Measurements from ENCODE around the gene ISCA2. TPM values are rescaled to one million over a fixed set of nuclear protein-coding genes. Genes with fewer than 3 reads are reported as not detected.
A peak's percentile ranks its signal among the peaks of the same experiment; 100 is the strongest.
"Not testable (repeated sequence)": the region's sequence is repeated elsewhere in the genome, so short reads cannot be mapped to it uniquely, and the experiment has no call there.

Gene ISCA2, protein sequence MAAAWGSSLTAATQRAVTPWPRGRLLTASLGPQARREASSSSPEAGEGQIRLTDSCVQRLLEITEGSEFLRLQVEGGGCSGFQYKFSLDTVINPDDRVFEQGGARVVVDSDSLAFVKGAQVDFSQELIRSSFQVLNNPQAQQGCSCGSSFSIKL
- 19.8 TPM for total RNA-seq

DNA sequence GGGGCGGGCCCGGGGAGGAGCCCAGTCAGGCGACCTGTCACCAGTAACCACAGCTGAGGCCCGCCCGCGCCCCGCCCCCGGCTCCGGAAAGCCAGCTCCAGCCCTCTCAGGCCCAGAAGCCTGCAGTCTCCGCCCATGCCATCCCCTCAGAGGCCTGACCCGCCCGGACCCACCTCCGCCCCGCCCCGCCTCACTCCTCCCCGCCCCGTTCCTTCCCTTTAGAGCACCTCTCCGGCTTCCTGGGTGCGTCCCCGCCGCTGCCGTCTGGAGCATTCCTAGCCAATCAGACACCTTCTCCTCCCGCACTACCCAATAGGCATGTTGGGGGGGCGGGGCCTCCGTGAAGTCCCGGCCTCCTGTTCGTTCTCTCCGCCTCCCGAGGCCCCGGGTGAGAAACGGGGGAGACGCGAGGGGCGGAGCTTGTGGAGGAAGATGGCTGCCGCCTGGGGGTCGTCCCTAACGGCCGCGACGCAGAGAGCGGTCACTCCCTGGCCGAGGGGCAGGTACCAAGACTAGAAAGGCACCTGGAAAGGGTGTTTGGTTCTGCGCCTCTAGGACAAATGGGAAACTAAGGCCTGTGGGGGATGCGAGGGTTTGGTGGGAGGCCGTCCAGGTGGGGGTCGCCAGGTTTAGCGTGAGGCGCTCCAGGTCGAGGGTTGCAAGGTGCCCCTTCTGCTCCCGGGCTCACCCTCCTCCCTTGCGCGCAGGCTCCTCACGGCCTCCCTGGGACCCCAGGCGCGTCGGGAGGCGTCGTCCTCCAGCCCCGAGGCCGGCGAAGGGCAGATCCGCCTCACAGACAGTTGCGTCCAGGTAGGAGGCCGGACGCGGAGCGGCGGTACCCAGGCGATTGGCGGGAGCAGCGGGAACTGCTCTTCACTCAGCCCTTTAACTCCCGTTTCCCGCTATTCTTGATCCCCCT is at the start of gene ISCA2:
Gene ISCA2 (plus strand): TSS at position 423 of the 919 bp plus-strand sequence. CDS start 10 bp downstream, at position 433.
- H3K4me1 ChIP-seq (ENCODE audit: control insufficient read depth in 3 of 3, insufficient read depth in 3 of 3, low read length in 3 of 3) = peaks cover 12 to 28% (median 19%) of the 10 kb centered on the region in 3 donors
- H3K4me3 ChIP-seq (ENCODE audit: low read length in 3 of 3) = peak within 1 kb of the TSS; percentile 95 to 99 (median 98)
- peak within 1 kb of the TSS; percentile 98 for H3K27ac ChIP-seq (ENCODE audit: low read depth, low read length)
- peaks cover 2 to 4% (median 3%) of the 10 kb centered on the region in 3 donors for H3K36me3 ChIP-seq (ENCODE audit: control insufficient read depth in 3 of 3, insufficient read depth in 3 of 3, low read length in 3 of 3)
- peak within 1 kb of the TSS; percentile 98 for H3K9ac ChIP-seq (ENCODE audit: low read depth in 1 of 3, low read length in 3 of 3)
- H3K9me3 ChIP-seq (ENCODE audit: control insufficient read depth in 3 of 3, low read length in 3 of 3) = no peaks in the 10 kb centered on the region
- H3K27me3 ChIP-seq (ENCODE audit: control insufficient read depth in 3 of 3, insufficient read depth in 3 of 3, low read length in 3 of 3) = no peaks in the 10 kb centered on the region

DNA sequence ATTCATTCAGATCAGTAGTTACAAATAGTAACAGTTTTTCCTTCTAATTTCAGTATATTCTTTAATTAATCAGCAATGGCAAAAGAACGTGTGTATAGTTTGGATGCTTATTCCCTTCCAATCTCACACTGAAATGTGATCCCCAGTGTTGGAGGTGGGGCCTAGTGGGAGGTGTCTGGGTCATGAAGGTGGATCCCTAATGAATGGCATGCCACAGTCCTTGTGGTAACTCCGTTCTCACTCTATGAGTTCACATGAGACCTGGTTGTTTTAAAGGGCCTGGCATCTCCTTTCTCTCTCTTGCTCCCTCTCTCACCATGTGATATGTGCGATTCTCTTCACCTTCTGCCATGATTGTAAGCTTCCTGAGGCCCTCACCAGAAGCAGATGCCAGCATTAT is 48.7 kb upstream of the ISCA2 start:
- H3K36me3 ChIP-seq (ENCODE audit: control insufficient read depth in 3 of 3, insufficient read depth in 3 of 3, low read length in 3 of 3) = no peaks in the 10 kb centered on the region
- no peaks in the 10 kb centered on the region for H3K27me3 ChIP-seq (ENCODE audit: control insufficient read depth in 3 of 3, insufficient read depth in 3 of 3, low read length in 3 of 3)
- no peaks in the 10 kb centered on the region for H3K9me3 ChIP-seq (ENCODE audit: control insufficient read depth in 3 of 3, low read length in 3 of 3)
- H3K27ac ChIP-seq (ENCODE audit: low read depth, low read length) = no peak overlapping the region
- H3K4me1 ChIP-seq (ENCODE audit: control insufficient read depth in 3 of 3, insufficient read depth in 3 of 3, low read length in 3 of 3) = no peaks in the 10 kb centered on the region
- no peak overlapping the region for H3K9ac ChIP-seq (ENCODE audit: low read depth in 1 of 3, low read length in 3 of 3)
- no peak overlapping the region for H3K4me3 ChIP-seq (ENCODE audit: low read length in 3 of 3)

DNA sequence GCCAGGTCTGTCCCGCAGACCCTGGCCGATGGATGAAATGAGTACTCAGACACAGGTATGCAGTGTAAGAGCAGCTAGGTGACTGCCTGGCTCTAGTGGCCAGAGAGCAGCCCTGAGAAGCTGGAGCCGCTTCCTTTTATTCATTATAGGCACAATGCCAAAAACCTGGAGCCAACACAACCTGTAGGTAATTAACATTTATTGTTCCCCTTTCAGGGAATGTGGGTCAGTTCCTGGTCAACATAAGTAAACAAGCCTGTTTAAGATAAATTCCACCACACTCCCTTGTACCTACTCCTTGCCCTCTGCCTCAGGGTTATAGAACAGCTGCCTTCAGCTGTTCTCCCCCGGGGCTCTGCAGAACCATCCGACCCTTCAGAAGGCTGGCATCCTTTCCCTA is 39.2 kb upstream of the ISCA2 start:
- not testable (repeated sequence) for H3K4me1 ChIP-seq (ENCODE audit: control insufficient read depth in 3 of 3, insufficient read depth in 3 of 3, low read length in 3 of 3); H3K9ac ChIP-seq (ENCODE audit: low read depth in 1 of 3, low read length in 3 of 3); H3K9me3 ChIP-seq (ENCODE audit: control insufficient read depth in 3 of 3, low read length in 3 of 3); H3K27ac ChIP-seq (ENCODE audit: low read depth, low read length); H3K4me3 ChIP-seq (ENCODE audit: low read length in 3 of 3); H3K36me3 ChIP-seq (ENCODE audit: control insufficient read depth in 3 of 3, insufficient read depth in 3 of 3, low read length in 3 of 3); H3K27me3 ChIP-seq (ENCODE audit: control insufficient read depth in 3 of 3, insufficient read depth in 3 of 3, low read length in 3 of 3)

DNA sequence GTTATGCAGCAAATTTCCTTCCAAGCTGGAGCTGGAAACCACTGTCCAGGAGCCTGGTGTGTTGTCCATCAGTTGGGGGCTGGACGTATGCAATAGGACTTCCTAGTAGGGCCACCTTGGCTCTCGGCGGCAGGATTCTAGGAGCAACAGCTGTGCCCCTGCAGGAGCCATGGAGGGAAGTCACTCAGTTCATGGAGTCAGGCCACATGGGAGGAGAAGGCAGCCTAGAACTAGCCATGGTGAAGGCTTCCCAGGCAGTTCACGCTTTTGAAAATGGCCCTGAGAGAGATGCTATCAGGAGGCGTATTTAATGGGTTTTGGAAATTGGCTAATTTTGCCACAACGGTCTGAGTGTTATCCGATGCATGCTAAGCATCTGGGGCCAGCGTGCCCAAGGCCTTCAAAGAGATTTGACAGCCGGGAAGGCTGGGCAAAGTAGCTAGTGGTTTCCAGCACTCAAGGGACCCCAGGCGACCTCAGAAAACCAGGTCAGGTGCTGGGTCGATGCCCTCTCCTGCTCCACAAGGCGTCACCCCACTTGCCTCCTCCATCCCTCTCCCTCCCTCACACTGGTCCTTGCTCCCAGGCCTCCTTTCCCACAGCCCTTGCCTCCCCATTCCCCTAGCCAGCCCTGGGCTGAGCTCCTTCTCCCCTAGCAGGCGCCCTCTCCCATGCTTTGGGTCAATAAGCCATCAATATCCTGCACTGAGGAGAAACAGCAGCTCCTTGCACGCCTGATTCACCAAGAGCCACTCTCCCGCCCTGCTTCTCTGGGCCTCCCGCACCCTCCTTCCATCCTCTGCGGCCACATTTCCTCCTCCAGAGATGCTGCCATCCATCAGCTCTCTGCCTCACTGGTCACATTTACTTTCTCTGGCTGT is 36.6 kb upstream of the ISCA2 start:
- peaks cover 0 to 2% (median 0%) of the 10 kb centered on the region in 3 donors for H3K27me3 ChIP-seq (ENCODE audit: control insufficient read depth in 3 of 3, insufficient read depth in 3 of 3, low read length in 3 of 3)
- no peak overlapping the region for H3K27ac ChIP-seq (ENCODE audit: low read depth, low read length)
- no peak overlapping the region for H3K9ac ChIP-seq (ENCODE audit: low read depth in 1 of 3, low read length in 3 of 3)
- no peaks in the 10 kb centered on the region for H3K36me3 ChIP-seq (ENCODE audit: control insufficient read depth in 3 of 3, insufficient read depth in 3 of 3, low read length in 3 of 3)
- no peaks in the 10 kb centered on the region for H3K9me3 ChIP-seq (ENCODE audit: control insufficient read depth in 3 of 3, low read length in 3 of 3)
- H3K4me3 ChIP-seq (ENCODE audit: low read length in 3 of 3) = no peak overlapping the region
- peaks cover 0 to 3% (median 3%) of the 10 kb centered on the region in 3 donors for H3K4me1 ChIP-seq (ENCODE audit: control insufficient read depth in 3 of 3, insufficient read depth in 3 of 3, low read length in 3 of 3)

DNA sequence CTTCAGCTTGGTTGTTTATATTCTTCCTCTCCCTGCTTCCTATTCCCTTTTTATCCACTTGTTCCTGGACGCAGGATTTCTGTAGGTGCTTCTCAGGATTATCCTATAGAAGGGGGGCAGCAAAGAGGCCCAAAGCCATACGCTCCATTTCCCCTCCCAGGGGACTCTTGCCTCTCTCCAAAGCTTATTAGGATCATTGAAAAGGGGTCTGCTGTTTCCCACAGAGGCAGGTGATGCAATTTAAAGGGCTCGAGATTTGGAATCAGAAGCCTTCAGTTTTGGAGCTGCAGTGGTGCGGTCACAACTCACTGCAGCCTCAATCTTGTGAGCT is 36.0 kb upstream of the ISCA2 start:
- no peak overlapping the region for H3K4me3 ChIP-seq (ENCODE audit: low read length in 3 of 3)
- H3K9me3 ChIP-seq (ENCODE audit: control insufficient read depth in 3 of 3, low read length in 3 of 3) = no peaks in the 10 kb centered on the region
- peaks cover 0 to 3% (median 3%) of the 10 kb centered on the region in 3 donors for H3K4me1 ChIP-seq (ENCODE audit: control insufficient read depth in 3 of 3, insufficient read depth in 3 of 3, low read length in 3 of 3)
- no peaks in the 10 kb centered on the region for H3K36me3 ChIP-seq (ENCODE audit: control insufficient read depth in 3 of 3, insufficient read depth in 3 of 3, low read length in 3 of 3)
- no peak overlapping the region for H3K27ac ChIP-seq (ENCODE audit: low read depth, low read length)
- peaks cover 0 to 2% (median 0%) of the 10 kb centered on the region in 3 donors for H3K27me3 ChIP-seq (ENCODE audit: control insufficient read depth in 3 of 3, insufficient read depth in 3 of 3, low read length in 3 of 3)
- H3K9ac ChIP-seq (ENCODE audit: low read depth in 1 of 3, low read length in 3 of 3) = no peak overlapping the region

DNA sequence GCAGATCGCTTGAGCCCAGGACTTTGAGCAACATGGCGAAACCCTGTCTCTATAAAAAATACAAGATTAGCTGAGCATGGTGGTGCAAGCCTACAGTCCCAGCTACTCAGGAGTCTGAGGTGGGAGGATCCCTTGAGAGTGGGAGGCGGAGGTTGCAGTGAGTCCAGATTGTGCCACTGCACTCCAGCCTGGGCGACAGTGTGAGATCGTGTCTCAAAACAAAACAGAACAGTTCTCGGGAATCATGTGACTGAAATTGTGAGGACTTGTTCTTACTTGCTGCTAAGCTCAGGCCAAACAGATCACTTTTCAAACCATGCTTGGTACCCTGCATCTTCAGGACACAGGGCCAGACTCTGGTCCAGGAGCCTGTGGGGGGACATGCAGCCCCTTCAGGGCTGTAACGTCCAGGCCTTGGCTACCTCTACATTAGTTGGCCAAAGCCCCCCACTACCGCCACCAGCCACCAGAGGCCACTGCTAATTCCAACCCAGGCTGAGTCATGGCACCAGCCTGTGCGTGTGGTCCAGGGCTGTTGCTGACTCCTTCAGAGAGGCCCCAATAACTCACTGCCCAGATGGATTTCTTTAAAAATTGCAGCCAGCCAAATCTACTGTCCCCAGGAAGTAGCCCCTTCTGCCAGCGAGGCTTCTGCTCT is 34.1 kb upstream of the ISCA2 start:
- Histone ChIP-seq H3K36me3 (ENCODE audit: control insufficient read depth in 3 of 3, insufficient read depth in 3 of 3, low read length in 3 of 3) (no peaks in the 10 kb centered on the region), H3K9ac (ENCODE audit: low read depth in 1 of 3, low read length in 3 of 3) (no peak overlapping the region), H3K4me3 (ENCODE audit: low read length in 3 of 3) (no peak overlapping the region), H3K27ac (ENCODE audit: low read depth, low read length) (no peak overlapping the region), H3K27me3 (ENCODE audit: control insufficient read depth in 3 of 3, insufficient read depth in 3 of 3, low read length in 3 of 3) (peaks cover 0 to 2% (median 0%) of the 10 kb centered on the region in 3 donors), H3K9me3 (ENCODE audit: control insufficient read depth in 3 of 3, low read length in 3 of 3) (no peaks in the 10 kb centered on the region), H3K4me1 (ENCODE audit: control insufficient read depth in 3 of 3, insufficient read depth in 3 of 3, low read length in 3 of 3) (peaks cover 0 to 3% (median 3%) of the 10 kb centered on the region in 3 donors)

DNA sequence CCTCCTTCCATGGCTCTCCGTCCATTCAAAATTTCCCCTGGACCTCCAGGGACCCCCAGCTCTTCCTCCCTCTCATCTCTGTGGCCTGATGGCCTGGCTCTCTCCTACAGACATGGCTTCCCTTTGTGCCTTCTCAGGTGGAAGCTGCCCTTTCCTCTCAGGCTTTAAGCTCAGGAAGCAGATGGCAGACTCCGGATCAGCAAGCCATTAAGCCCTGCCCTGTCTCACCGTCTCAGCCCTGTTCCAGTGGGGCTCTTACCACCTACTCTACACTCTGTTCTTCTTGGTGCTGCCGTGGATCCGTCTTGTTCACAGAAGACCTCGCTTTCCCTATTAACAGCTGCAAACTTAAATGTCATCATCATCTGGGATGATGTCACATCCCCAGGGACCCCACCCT is 33.6 kb upstream of the ISCA2 start:
- Histone ChIP-seq H3K27me3 (ENCODE audit: control insufficient read depth in 3 of 3, insufficient read depth in 3 of 3, low read length in 3 of 3) (peaks cover 0 to 2% (median 0%) of the 10 kb centered on the region in 3 donors), H3K9ac (ENCODE audit: low read depth in 1 of 3, low read length in 3 of 3) (no peak overlapping the region), H3K27ac (ENCODE audit: low read depth, low read length) (no peak overlapping the region), H3K4me3 (ENCODE audit: low read length in 3 of 3) (no peak overlapping the region), H3K9me3 (ENCODE audit: control insufficient read depth in 3 of 3, low read length in 3 of 3) (no peaks in the 10 kb centered on the region), H3K36me3 (ENCODE audit: control insufficient read depth in 3 of 3, insufficient read depth in 3 of 3, low read length in 3 of 3) (no peaks in the 10 kb centered on the region), H3K4me1 (ENCODE audit: control insufficient read depth in 3 of 3, insufficient read depth in 3 of 3, low read length in 3 of 3) (peaks cover 0 to 3% (median 3%) of the 10 kb centered on the region in 3 donors)

DNA sequence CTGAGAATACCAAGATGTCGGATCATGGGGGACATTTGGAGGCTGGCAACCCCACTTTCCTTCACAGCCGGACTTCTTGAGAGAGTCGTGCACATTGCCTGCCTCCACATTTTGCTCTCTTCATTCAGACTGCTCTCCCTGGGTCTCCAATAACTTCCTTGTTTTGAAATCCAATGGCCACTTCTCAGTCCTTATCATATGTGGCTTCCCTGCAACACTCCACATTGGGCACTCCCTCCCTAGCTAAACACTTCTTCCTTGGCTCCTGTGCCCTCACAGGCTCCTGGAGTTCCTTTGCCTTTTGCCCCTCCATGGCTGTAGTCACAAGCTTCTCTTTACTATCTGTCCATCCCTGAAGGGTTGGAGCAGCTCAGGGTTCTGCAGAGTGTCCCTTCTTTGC is 30.6 kb upstream of the ISCA2 start:
- H3K9ac ChIP-seq (ENCODE audit: low read depth in 1 of 3, low read length in 3 of 3) = no peak overlapping the region
- H3K27me3 ChIP-seq (ENCODE audit: control insufficient read depth in 3 of 3, insufficient read depth in 3 of 3, low read length in 3 of 3) = no peaks in the 10 kb centered on the region
- H3K27ac ChIP-seq (ENCODE audit: low read depth, low read length) = no peak overlapping the region
- no peak overlapping the region for H3K4me3 ChIP-seq (ENCODE audit: low read length in 3 of 3)
- H3K4me1 ChIP-seq (ENCODE audit: control insufficient read depth in 3 of 3, insufficient read depth in 3 of 3, low read length in 3 of 3) = peaks cover 0 to 3% (median 3%) of the 10 kb centered on the region in 3 donors
- no peaks in the 10 kb centered on the region for H3K9me3 ChIP-seq (ENCODE audit: control insufficient read depth in 3 of 3, low read length in 3 of 3)
- H3K36me3 ChIP-seq (ENCODE audit: control insufficient read depth in 3 of 3, insufficient read depth in 3 of 3, low read length in 3 of 3) = peaks cover 0 to 2% (median 0%) of the 10 kb centered on the region in 3 donors

DNA sequence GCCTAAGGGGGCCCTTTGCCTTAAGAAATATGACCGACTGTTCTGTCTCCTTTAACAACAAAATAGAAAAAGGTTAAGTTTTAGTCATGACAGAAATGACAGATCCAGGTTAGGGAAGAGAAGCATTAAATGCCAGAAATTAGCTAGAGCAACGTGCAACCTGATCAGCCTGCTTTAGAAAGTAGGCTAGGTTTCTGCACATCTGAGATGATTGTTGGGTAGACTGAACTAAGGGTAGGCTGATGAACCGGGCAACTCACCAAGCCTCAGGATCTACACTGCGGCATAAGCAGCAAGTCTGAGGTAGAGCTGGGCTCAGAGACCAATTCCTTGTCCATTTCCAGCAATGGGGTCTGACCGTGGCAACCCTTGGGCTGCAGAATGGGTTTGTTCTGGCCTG is 29.9 kb upstream of the ISCA2 start:
- no peak overlapping the region for H3K27ac ChIP-seq (ENCODE audit: low read depth, low read length)
- no peak overlapping the region for H3K9ac ChIP-seq (ENCODE audit: low read depth in 1 of 3, low read length in 3 of 3)
- peaks cover 3 to 8% (median 5%) of the 10 kb centered on the region in 3 donors for H3K4me1 ChIP-seq (ENCODE audit: control insufficient read depth in 3 of 3, insufficient read depth in 3 of 3, low read length in 3 of 3)
- peaks cover 0 to 2% (median 0%) of the 10 kb centered on the region in 3 donors for H3K36me3 ChIP-seq (ENCODE audit: control insufficient read depth in 3 of 3, insufficient read depth in 3 of 3, low read length in 3 of 3)
- H3K27me3 ChIP-seq (ENCODE audit: control insufficient read depth in 3 of 3, insufficient read depth in 3 of 3, low read length in 3 of 3) = no peaks in the 10 kb centered on the region
- H3K4me3 ChIP-seq (ENCODE audit: low read length in 3 of 3) = no peak overlapping the region
- H3K9me3 ChIP-seq (ENCODE audit: control insufficient read depth in 3 of 3, low read length in 3 of 3) = no peaks in the 10 kb centered on the region
